GM12873 (cell line): Measurements from ENCODE around the gene NMNAT2.

ENCODE experiments used
- TF ChIP-seq, protein P1 (sequence below): IDR thresholded peaks from 2 replicates; pipeline ENCODE4 v1.5.1; 2012; ENCODE audit warnings: low read depth, mild to moderate bottlenecking, moderate library complexity, low read length, control low read depth; ENCODE audit not compliant: insufficient read depth; ENCODE audit errors: missing control alignments

NMNAT2 gene

GRCh38 chr1:183353597-183353996 lies 64.6 kb downstream of the NMNAT2 start:
- TF ChIP-seq, protein P1, sequence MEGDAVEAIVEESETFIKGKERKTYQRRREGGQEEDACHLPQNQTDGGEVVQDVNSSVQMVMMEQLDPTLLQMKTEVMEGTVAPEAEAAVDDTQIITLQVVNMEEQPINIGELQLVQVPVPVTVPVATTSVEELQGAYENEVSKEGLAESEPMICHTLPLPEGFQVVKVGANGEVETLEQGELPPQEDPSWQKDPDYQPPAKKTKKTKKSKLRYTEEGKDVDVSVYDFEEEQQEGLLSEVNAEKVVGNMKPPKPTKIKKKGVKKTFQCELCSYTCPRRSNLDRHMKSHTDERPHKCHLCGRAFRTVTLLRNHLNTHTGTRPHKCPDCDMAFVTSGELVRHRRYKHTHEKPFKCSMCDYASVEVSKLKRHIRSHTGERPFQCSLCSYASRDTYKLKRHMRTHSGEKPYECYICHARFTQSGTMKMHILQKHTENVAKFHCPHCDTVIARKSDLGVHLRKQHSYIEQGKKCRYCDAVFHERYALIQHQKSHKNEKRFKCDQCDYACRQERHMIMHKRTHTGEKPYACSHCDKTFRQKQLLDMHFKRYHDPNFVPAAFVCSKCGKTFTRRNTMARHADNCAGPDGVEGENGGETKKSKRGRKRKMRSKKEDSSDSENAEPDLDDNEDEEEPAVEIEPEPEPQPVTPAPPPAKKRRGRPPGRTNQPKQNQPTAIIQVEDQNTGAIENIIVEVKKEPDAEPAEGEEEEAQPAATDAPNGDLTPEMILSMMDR: no peak

- TF ChIP-seq, protein P1: no peak
These were observed 68.9 kb downstream of the NMNAT2 start for GRCh38 chr1:183349201-183349711.

DNA sequence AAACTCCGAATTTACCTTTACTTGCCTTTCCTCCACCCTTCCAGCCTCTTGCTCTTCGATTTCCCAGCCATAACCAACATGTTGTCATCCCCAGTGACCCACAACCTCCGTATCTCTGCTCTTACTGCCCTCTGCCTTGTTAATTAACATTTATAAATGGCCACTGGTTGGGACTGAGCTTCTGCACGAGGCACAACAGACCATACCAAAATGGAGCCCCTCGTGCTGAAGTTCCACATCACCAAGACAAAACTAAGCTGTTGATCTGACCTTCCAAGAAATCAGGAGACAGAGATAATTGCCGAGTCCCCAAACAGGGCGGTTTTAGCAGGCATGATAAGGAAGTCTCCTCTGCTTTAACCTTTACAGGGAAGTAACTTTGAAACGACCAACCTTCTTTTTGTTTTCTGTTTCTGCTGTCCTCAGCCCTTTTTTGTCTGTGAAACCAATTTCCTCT lies 71.9 kb downstream of the NMNAT2 start:
- TF ChIP-seq, protein P1: no peak

- TF ChIP-seq, protein P1: no peak
These were observed 78.5 kb downstream of the NMNAT2 start for GRCh38 chr1:183339556-183340167.

DNA sequence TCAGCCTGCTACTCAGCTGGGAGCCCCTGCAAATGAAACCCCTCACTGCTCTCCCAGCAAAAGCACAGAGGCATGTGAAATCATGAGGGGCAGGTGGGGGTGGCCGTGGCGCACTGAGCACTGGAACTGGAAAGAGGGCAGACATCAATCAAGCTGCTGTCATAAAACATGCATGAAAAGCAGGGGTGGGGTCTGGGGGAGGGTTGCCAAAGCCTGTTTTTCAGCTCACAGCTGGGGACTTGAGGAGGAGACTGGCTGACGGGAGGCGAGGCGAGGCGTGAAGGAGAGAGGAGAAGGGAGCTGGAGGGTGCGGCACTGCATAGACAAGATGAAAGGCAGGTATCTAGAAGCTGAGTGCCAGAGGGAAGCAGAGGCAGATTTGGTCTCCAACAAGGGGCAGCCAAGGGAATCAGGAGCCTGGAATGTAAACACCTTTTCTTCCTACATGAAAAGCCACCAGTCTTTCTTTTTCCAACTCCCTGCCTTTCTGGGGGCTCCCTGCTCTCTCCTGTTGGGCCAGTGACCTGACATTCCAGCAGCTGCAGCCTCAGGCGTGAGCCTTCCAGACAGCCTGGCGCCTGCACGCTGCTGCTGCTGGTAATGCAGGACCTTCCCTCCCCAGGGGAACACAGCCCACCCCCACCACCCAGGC lies 87.0 kb downstream of the NMNAT2 start:
- TF ChIP-seq, protein P1: no peak

GRCh38 chr1:183330335-183330734 lies 87.8 kb downstream of the NMNAT2 start:
- TF ChIP-seq, protein P1: no peak

- TF ChIP-seq, protein P1: no peak
These were observed 89.8 kb downstream of the NMNAT2 start for GRCh38 chr1:183328371-183328770.
